Duodenal mucosa (tissue), 2 donors: Measurements from ENCODE around the gene UTP11.
"Not testable (repeated sequence)": the region's sequence is repeated elsewhere in the genome, so short reads cannot be mapped to it uniquely, and the experiment has no call there.

Experiments used
- H3K27ac ChIP-seq: one replicate; pipeline ENCODE4 v1.7.0; 2013; ENCODE audit warnings: low read depth, low read length
- H3K27me3 ChIP-seq, 2 donors: one replicate each; pipeline ENCODE4 v1.7.0; 2013; ENCODE audit warnings: low read length in 2 of 2, control low read depth in 1 of 2; ENCODE audit not compliant: insufficient read depth in 2 of 2, control insufficient read depth in 1 of 2
- H3K36me3 ChIP-seq, 2 donors: one replicate each; pipeline ENCODE4 v1.7.0; 2013; ENCODE audit warnings: low read length in 2 of 2, control low read depth in 1 of 2; ENCODE audit not compliant: insufficient read depth in 2 of 2, control insufficient read depth in 1 of 2
- H3K4me1 ChIP-seq, 2 donors: one replicate each; pipeline ENCODE4 v1.7.0; 2013; ENCODE audit warnings: low read length in 2 of 2, control low read depth in 1 of 2; ENCODE audit not compliant: insufficient read depth in 2 of 2, control insufficient read depth in 1 of 2
- H3K4me3 ChIP-seq, 2 donors: one replicate each; pipeline ENCODE4 v1.7.0; 2013; ENCODE audit warnings: low read length in 2 of 2, low read depth in 1 of 2
- H3K9ac ChIP-seq, 2 donors: one replicate each; pipeline ENCODE4 v1.7.0; 2013; ENCODE audit warnings: low read length in 2 of 2, low read depth in 1 of 2
- H3K9me3 ChIP-seq, 2 donors: one replicate each; pipeline ENCODE4 v1.7.0; 2013; ENCODE audit warnings: low read length in 2 of 2, control low read depth in 1 of 2; ENCODE audit not compliant: control insufficient read depth in 1 of 2

UTP11 gene, protein sequence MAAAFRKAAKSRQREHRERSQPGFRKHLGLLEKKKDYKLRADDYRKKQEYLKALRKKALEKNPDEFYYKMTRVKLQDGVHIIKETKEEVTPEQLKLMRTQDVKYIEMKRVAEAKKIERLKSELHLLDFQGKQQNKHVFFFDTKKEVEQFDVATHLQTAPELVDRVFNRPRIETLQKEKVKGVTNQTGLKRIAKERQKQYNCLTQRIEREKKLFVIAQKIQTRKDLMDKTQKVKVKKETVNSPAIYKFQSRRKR

DNA sequence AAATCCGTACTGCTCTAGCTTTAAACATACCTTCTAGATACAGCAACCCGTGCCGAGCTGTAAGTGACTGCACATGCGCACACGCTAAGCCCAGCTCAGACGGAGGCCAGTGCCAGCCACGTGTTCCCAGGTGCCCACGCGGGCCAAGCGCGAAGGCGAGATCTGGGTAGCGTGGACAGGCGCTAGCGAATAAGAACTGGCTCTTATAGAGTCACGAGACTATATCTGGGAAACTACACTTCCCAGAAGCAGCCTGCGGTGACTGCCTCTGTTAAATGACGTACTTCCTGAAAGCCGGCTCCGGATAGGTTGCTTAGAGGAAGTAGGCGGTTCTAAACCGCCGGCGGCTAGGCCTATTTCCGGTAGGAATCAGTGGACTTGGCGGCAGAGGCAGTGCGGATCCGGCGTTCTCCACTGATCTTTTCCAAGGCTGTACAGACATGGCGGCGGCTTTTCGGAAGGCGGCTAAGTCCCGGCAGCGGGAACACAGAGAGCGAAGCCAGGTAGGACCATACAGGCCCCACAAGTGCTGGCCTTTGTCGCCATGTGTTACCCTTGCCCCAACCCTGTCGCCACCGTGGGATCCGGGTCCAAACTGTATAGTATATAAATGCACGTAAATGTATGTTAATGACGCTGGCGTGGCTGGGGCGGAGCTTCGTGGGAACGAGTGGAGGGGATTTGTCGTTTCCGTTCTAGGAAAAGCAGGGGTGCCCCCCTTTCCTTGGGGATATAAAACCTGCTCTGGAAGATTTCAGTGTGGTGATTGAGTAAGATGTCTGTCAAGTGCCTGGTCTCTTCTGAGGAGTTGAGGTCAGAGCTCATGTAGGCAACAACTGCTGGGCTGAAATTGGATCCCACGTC is at the start of gene UTP11:
Gene UTP11 (plus strand): TSS at position 372 of the 864 bp plus-strand sequence. CDS start 69 bp downstream, at position 441.
- H3K4me1 ChIP-seq: peaks cover 14 to 21% of the 10 kb centered on the region in 2 donors

GRCh38 chr1:37964106-37964505 is 48.4 kb upstream of the UTP11 start:
- not testable (repeated sequence) for H3K9ac ChIP-seq, H3K27ac ChIP-seq, H3K4me1 ChIP-seq, H3K27me3 ChIP-seq, H3K9me3 ChIP-seq, H3K4me3 ChIP-seq
- peaks cover 9 to 52% of the 10 kb centered on the region in 2 donors for H3K36me3 ChIP-seq

More for the DNA sequence above, at the start of gene UTP11:
- peak within 1 kb of the TSS; percentile 92 for H3K27ac ChIP-seq
- peak within 1 kb of the TSS; percentile 90 to 97 for H3K9ac ChIP-seq
- peak within 1 kb of the TSS; percentile 92 to 96 for H3K4me3 ChIP-seq
- H3K36me3 ChIP-seq: peaks cover 9 to 23% of the 10 kb centered on the region in 2 donors
- no peaks in the 10 kb centered on the region for H3K27me3 ChIP-seq
- H3K9me3 ChIP-seq: no peaks in the 10 kb centered on the region

DNA sequence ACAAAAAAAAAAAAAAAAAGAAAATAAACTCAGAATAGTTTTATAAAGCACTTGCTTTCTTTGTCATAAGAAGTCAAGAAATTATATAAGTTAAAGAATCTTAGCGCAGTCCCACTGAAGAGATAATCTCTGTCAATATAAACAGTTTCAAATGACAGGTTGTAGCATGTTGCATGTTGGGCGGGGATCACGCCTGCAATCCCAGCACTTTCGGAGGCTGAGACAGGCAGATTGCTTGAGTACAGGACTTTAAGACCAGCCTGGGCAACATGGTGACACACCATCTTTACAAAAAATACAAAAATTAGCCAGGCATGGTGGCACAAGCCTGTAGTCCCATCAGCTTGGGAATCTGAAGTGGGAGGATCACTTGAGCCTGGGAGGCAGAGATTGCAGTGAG is 47.2 kb upstream of the UTP11 start:
- no peak overlapping the region for H3K9ac ChIP-seq
- no peaks in the 10 kb centered on the region for H3K9me3 ChIP-seq
- H3K4me1 ChIP-seq: no peaks in the 10 kb centered on the region
- no peaks in the 10 kb centered on the region for H3K27me3 ChIP-seq
- H3K27ac ChIP-seq: no peak overlapping the region
- H3K36me3 ChIP-seq: peaks cover 9 to 51% of the 10 kb centered on the region in 2 donors
- no peak overlapping the region for H3K4me3 ChIP-seq

DNA sequence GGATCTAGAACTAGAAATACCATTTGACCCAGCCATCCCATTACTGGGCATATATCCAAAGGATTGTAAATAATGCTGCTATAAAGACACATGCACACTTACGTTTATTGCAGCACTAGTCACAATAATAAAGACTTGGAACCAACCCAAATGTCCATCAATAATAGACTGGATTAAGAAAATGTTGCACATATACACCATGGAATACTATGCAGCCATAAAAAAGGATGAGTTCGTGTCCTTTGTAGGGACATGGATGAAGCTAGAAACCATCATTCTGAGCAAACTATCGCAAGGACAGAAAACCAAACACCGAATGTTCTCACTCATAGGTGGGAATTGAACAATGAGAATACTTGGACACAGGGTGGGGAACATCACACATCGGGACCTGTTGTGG is 38.9 kb upstream of the UTP11 start:
- peaks cover 14 to 56% of the 10 kb centered on the region in 2 donors for H3K36me3 ChIP-seq
- not testable (repeated sequence) for H3K9ac ChIP-seq, H3K4me3 ChIP-seq, H3K9me3 ChIP-seq, H3K27me3 ChIP-seq, H3K4me1 ChIP-seq, H3K27ac ChIP-seq

GRCh38 chr1:37974567-37974966 is 38.0 kb upstream of the UTP11 start:
- Histone ChIP-seq H3K27me3 (no peaks in the 10 kb centered on the region), H3K36me3 (peaks cover 22 to 56% of the 10 kb centered on the region in 2 donors), H3K9me3 (no peaks in the 10 kb centered on the region), H3K4me1 (no peaks in the 10 kb centered on the region), H3K27ac (no peak overlapping the region), H3K9ac (no peak overlapping the region), H3K4me3 (no peak overlapping the region)

DNA sequence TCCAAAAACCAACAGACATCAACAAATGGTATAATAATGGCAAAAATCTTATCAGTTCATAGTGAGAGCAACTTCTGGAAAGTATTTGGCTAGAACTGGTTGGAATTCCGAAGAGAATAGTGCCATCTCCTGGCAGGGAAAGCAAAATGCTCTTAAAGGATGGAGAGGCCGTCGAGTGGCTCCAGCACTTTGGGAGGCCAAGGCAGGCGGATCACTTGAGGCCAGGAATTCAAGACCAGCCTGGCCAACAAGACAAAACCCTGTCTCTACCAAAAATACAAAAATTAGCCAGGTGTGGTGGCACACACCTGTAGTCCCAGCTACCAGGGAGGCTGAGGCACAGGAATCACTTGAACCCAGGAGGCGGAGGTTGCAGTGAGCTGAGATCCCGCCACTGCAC is 37.5 kb upstream of the UTP11 start:
- H3K9me3 ChIP-seq, H3K9ac ChIP-seq, H3K27ac ChIP-seq, H3K27me3 ChIP-seq, H3K4me3 ChIP-seq, H3K4me1 ChIP-seq: not testable (repeated sequence)
- peaks cover 22 to 56% of the 10 kb centered on the region in 2 donors for H3K36me3 ChIP-seq

- Histone ChIP-seq H3K27me3 (no peaks in the 10 kb centered on the region), H3K4me3 (no peak overlapping the region), H3K9ac (no peak overlapping the region), H3K36me3 (peaks cover 34 to 83% of the 10 kb centered on the region in 2 donors), H3K9me3 (no peaks in the 10 kb centered on the region), H3K4me1 (no peaks in the 10 kb centered on the region), H3K27ac (no peak overlapping the region)
Measured at GRCh38 chr1:37978541-37978940, 34.0 kb upstream of the UTP11 start.

GRCh38 chr1:37983546-37983945 is 29.0 kb upstream of the UTP11 start:
- H3K27me3 ChIP-seq: no peaks in the 10 kb centered on the region
- no peaks in the 10 kb centered on the region for H3K9me3 ChIP-seq
- peaks cover 0 to 4% of the 10 kb centered on the region in 2 donors for H3K4me1 ChIP-seq
- H3K36me3 ChIP-seq: peaks cover 33 to 86% of the 10 kb centered on the region in 2 donors
- no peak overlapping the region for H3K9ac ChIP-seq
- no peak overlapping the region for H3K4me3 ChIP-seq
- H3K27ac ChIP-seq: no peak overlapping the region

GRCh38 chr1:37987679-37988078 is 24.9 kb upstream of the UTP11 start:
- Histone ChIP-seq H3K27me3 (no peaks in the 10 kb centered on the region), H3K9ac (no peak overlapping the region), H3K4me1 (peaks cover 0 to 8% of the 10 kb centered on the region in 2 donors), H3K4me3 (no peak overlapping the region), H3K9me3 (no peaks in the 10 kb centered on the region), H3K27ac (no peak overlapping the region), H3K36me3 (peaks cover 11 to 46% of the 10 kb centered on the region in 2 donors)

GRCh38 chr1:37989361-37989930 is 23.1 kb upstream of the UTP11 start:
- Histone ChIP-seq H3K36me3 (peaks cover 11 to 32% of the 10 kb centered on the region in 2 donors), H3K4me1 (peaks cover 0 to 8% of the 10 kb centered on the region in 2 donors), H3K9ac (peak overlapping the region; percentile 69 to 74), H3K9me3 (no peaks in the 10 kb centered on the region), H3K27me3 (no peaks in the 10 kb centered on the region), H3K4me3 (peak overlapping the region; percentile 95 to 100), H3K27ac (peak overlapping the region; percentile 51)
